Stromal cell of bone marrow (primary cell): ENCODE results near the gene TMEM126A.

Experiments used
- DNase-seq: peaks from one replicate; pipeline ENCODE4 v3.0.0-alpha.2; 2012; ENCODE audit warnings: low read depth

The TMEM126A gene

GRCh38 chr11:85695546-85695945 is 47.8 kb downstream of the TMEM126A start:
- no peak for DNase-seq

GRCh38 chr11:85697747-85698146 is 50.0 kb downstream of the TMEM126A start:
- DNase-seq: no peak

GRCh38 chr11:85698195-85698594 is 50.4 kb downstream of the TMEM126A start:
- DNase-seq: no peak

- no peak for DNase-seq
Observed at GRCh38 chr11:85699957-85700741, 52.4 kb downstream of the TMEM126A start.

GRCh38 chr11:85704967-85705366 is 57.2 kb downstream of the TMEM126A start:
- DNase-seq: no peak

- DNase-seq: peak; percentile 34
Observed at GRCh38 chr11:85705800-85706199, 58.0 kb downstream of the TMEM126A start.
